Measurements from ENCODE around the gene FOSB. TPM values are rescaled to one million over a fixed set of nuclear protein-coding genes. Genes with fewer than 3 reads are reported as not detected.
A peak's percentile ranks its signal among the peaks of the same experiment; 100 is the strongest.

FOSB gene
- total RNA-seq, 2 donors from 2014 or later = 967 to 2,209 TPM

DNA sequence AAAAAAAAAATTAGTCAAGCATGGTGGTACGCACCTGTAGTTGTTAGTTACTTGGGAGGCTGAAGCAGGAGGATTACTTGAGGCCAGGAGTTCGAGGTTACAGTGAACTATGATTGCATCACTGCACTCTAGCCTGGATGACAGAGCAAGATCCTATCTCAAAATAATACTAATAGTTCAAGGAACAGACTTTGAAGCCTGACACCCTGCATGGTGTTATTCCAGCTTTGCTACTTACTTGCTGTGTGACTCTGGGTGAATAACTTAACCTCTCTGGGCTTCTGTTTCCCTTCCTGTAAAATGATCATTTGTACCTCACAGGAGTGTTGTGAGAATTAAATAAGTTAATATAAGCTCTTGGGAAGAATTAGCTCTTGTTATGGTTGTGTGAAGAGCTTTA lies 3.5 kb upstream of the FOSB start:
- Mint-ChIP-seq H3K36me3 (ENCODE audit: low read depth) (no peaks in the 10 kb centered on the region), H3K4me3 (no peak overlapping the region), H3K27me3 (peaks cover 6% of the 10 kb centered on the region), H3K4me1 (peaks cover 17% of the 10 kb centered on the region), H3K27ac (no peak overlapping the region)
- H3K9me3 ChIP-seq (ENCODE audit: control insufficient read depth, low read length, poor library complexity, severe bottlenecking) = no peaks in the 10 kb centered on the region
- ATAC-seq = no peak
- no peak for DNase-seq

- DNase-seq (no peak), ATAC-seq (no peak)
- no peaks in the 10 kb centered on the region for H3K9me3 ChIP-seq (ENCODE audit: control insufficient read depth, low read length, poor library complexity, severe bottlenecking)
- Mint-ChIP-seq H3K4me3 (no peak overlapping the region), H3K27me3 (peaks cover 6% of the 10 kb centered on the region), H3K27ac (peak overlapping the region; percentile 97), H3K4me1 (peaks cover 17% of the 10 kb centered on the region), H3K36me3 (ENCODE audit: low read depth) (no peaks in the 10 kb centered on the region)
Measured at GRCh38 chr19:45464852-45465441, 2.8 kb upstream of the FOSB start.

DNA sequence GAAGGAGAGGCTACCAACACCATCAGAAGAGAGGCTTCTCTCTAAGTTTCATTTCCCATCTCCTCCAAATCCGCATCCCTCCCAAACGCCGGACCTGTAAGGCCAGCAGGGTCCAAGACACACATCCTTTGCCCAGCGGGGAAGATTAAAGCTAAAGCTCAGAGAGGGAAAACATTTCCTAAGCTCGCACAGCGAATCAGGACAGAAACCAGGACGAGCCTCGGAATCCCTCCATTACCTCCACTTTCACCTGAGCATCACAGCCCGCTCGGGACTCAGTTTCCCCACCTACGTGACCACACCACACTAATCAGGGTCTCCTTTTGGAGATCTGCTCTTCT lies 711 bp upstream of the FOSB start:
- Mint-ChIP-seq H3K4me3 (peak overlapping the region; percentile 95), H3K27me3 (peaks cover 11% of the 10 kb centered on the region), H3K36me3 (ENCODE audit: low read depth) (peaks cover 7% of the 10 kb centered on the region), H3K4me1 (peaks cover 28% of the 10 kb centered on the region), H3K27ac (peak overlapping the region; percentile 97)
- no peaks in the 10 kb centered on the region for H3K9me3 ChIP-seq (ENCODE audit: control insufficient read depth, low read length, poor library complexity, severe bottlenecking)
- DNase-seq (no peak), ATAC-seq (no peak)

DNA sequence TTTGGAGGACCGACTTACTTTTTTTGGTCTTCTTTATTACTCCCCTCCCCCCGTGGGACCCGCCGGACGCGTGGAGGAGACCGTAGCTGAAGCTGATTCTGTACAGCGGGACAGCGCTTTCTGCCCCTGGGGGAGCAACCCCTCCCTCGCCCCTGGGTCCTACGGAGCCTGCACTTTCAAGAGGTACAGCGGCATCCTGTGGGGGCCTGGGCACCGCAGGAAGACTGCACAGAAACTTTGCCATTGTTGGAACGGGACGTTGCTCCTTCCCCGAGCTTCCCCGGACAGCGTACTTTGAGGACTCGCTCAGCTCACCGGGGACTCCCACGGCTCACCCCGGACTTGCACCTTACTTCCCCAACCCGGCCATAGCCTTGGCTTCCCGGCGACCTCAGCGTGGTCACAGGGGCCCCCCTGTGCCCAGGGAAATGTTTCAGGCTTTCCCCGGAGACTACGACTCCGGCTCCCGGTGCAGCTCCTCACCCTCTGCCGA lies 409 bp downstream of the FOSB start:
- H3K27me3 Mint-ChIP-seq = peaks cover 17% of the 10 kb centered on the region
- H3K27ac Mint-ChIP-seq = peak overlapping the region; percentile 97
- H3K4me3 Mint-ChIP-seq = peak overlapping the region; percentile 95
- ATAC-seq (peak; percentile 1), DNase-seq (peak in 2 of 3 donors; percentile 38 to 53)
- H3K9me3 ChIP-seq (ENCODE audit: control insufficient read depth, low read length, poor library complexity, severe bottlenecking) = no peaks in the 10 kb centered on the region
- H3K4me1 Mint-ChIP-seq = peaks cover 36% of the 10 kb centered on the region
- peaks cover 12% of the 10 kb centered on the region for H3K36me3 Mint-ChIP-seq (ENCODE audit: low read depth)

- peak; percentile 64 for ATAC-seq
- Mint-ChIP-seq H3K27me3 (peaks cover 21% of the 10 kb centered on the region), H3K4me3 (peak overlapping the region; percentile 95), H3K4me1 (peaks cover 39% of the 10 kb centered on the region), H3K27ac (peak overlapping the region; percentile 97), H3K36me3 (ENCODE audit: low read depth) (peaks cover 12% of the 10 kb centered on the region)
- no peaks in the 10 kb centered on the region for H3K9me3 ChIP-seq (ENCODE audit: control insufficient read depth, low read length, poor library complexity, severe bottlenecking)
- DNase-seq = peak in 1 of 3 donors; percentile 63
Measured at GRCh38 chr19:45468803-45469131, 971 bp downstream of the FOSB start.

DNA sequence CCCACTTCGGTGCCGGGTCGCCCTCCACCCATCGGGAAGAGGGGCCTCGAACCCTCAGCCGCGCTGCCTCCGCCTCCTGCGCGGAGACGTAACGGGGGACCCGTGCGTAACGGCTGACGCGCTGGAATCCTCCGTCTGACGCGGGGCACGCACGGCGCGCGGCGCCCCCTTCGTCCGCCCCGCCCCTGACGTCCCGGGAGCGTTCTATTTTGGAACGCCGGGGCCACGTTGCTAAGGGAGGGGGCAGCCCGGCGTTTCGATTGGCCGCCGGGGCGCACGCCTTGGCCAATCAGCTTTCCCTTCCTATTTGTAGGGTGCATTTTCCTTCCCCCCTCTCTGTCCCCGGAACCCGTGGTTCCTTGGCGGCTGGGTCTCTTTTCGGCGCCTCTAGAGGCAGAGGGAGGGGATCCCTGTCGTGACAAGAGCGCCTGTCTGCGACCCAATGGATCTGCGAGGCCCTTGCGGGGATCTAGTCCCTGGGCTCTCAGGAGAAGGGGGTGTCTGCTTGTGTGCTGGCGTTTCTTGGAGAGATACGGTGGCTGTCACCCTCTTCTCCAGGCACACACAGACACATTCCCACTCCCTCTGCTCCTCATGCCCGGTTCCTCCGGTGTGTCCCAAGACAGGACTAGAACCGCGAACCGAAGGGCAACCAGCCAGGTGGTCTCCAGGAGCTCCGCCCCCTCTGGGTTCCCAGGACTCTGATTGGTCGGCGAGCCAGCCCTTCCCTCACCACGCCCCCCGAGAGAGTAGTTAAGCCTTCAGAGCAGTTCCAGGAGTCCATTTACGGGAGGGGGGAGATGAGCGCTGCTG lies 1.5 kb downstream of the FOSB start:
- H3K4me3 Mint-ChIP-seq = peak overlapping the region; percentile 95
- DNase-seq = peak; percentile 56 to 85 (median 79)
- peaks cover 40% of the 10 kb centered on the region for H3K4me1 Mint-ChIP-seq
- ATAC-seq = peak; percentile 69
- H3K9me3 ChIP-seq (ENCODE audit: control insufficient read depth, low read length, poor library complexity, severe bottlenecking) = no peaks in the 10 kb centered on the region
- H3K36me3 Mint-ChIP-seq (ENCODE audit: low read depth) = peaks cover 12% of the 10 kb centered on the region
- H3K27me3 Mint-ChIP-seq = peaks cover 24% of the 10 kb centered on the region
- peak overlapping the region; percentile 97 for H3K27ac Mint-ChIP-seq

DNA sequence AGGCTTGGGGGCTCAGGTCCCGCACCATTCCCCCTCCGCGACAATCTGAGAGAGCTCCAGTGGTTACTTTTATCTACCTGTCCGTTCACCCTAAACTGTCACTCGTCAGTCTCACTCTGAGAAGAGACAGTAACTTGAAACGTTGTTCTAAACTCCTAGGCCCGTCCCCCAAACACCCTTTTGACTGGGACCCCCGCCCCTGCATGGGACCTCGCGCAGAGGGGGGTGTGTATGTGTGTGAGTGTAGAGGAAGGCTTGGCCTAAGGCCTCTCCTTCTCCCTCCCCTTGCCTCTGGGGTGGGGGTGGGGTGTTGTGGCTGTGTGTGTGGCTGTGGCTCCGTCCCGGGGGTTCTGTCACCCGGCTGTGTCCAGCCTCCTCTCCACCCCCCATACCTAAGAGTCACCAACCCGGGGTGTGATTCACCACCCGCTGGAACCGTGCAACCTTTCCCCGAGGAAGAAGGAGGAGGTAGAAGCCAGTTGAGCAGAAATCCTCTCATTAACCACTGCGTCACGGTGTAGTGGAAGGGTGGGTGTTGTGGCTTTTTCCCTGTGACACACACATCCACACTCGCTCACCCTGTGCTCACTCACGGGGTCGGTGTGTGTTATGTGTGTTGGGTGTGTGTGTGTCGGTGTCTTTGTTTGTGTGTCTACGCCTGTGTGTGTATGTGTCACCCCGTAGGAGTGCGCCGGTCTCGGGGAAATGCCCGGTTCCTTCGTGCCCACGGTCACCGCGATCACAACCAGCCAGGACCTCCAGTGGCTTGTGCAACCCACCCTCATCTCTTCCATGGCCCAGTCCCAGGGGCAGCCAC lies 2.4 kb downstream of the FOSB start:
- H3K27ac Mint-ChIP-seq = peak overlapping the region; percentile 97
- peaks cover 18% of the 10 kb centered on the region for H3K27me3 Mint-ChIP-seq
- H3K4me1 Mint-ChIP-seq = peaks cover 40% of the 10 kb centered on the region
- peak in 1 of 3 donors; percentile 32 for DNase-seq
- peaks cover 12% of the 10 kb centered on the region for H3K36me3 Mint-ChIP-seq (ENCODE audit: low read depth)
- no peaks in the 10 kb centered on the region for H3K9me3 ChIP-seq (ENCODE audit: control insufficient read depth, low read length, poor library complexity, severe bottlenecking)
- ATAC-seq = no peak
- H3K4me3 Mint-ChIP-seq = peak overlapping the region; percentile 95

DNA sequence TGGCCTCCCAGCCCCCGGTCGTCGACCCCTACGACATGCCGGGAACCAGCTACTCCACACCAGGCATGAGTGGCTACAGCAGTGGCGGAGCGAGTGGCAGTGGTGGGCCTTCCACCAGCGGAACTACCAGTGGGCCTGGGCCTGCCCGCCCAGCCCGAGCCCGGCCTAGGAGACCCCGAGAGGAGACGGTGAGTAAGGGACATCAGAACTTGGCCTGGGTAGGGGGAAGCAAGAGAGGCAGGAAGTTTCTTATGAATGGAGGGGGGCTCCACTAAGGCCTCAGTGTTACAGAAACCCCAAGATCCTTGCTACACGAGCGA lies 2.9 kb downstream of the FOSB start:
- H3K9me3 ChIP-seq (ENCODE audit: control insufficient read depth, low read length, poor library complexity, severe bottlenecking) = no peaks in the 10 kb centered on the region
- peak overlapping the region; percentile 97 for H3K27ac Mint-ChIP-seq
- H3K4me1 Mint-ChIP-seq = peaks cover 45% of the 10 kb centered on the region
- H3K4me3 Mint-ChIP-seq = peak overlapping the region; percentile 95
- DNase-seq (no peak), ATAC-seq (no peak)
- H3K27me3 Mint-ChIP-seq = peaks cover 18% of the 10 kb centered on the region
- H3K36me3 Mint-ChIP-seq (ENCODE audit: low read depth) = peaks cover 12% of the 10 kb centered on the region

DNA sequence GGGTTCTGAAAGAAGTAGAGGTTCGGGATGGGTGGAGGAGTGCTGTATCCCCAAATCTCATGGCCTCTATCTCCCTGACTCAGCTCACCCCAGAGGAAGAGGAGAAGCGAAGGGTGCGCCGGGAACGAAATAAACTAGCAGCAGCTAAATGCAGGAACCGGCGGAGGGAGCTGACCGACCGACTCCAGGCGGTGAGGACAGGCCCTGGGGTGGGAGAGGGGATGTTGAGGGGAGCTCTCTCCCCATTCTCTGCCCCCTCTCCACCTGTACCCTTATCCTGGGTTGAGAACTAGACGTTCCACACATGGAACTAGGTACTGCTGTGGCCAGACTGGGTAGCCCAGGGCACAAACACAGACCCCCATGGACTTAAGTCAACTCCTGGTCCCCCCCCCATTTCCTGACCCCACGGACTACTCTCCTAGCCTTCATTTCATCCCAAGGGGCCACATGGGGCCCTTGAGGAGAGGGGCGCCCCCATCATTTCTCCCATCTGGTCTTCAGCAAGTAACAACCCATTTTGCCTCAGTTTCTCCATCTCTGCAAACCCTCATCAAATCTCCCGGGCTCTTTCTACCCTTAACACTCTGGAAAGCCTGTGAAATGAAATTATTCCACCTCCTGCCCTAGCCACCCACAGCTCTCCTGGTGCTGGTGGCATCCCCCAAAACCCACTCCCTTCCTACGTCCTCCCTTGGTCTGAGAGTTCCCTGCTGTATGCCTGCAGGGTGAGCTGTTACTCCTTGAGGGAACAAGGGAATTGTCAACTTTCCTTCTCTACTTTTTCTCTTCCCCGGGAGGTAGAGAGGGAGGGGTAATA lies 3.5 kb downstream of the FOSB start:
- peak overlapping the region; percentile 97 for H3K27ac Mint-ChIP-seq
- peak overlapping the region; percentile 95 for H3K4me3 Mint-ChIP-seq
- ATAC-seq (no peak), DNase-seq (no peak)
- H3K36me3 Mint-ChIP-seq (ENCODE audit: low read depth) = peaks cover 12% of the 10 kb centered on the region
- peaks cover 47% of the 10 kb centered on the region for H3K4me1 Mint-ChIP-seq
- peaks cover 18% of the 10 kb centered on the region for H3K27me3 Mint-ChIP-seq
- no peaks in the 10 kb centered on the region for H3K9me3 ChIP-seq (ENCODE audit: control insufficient read depth, low read length, poor library complexity, severe bottlenecking)

DNA sequence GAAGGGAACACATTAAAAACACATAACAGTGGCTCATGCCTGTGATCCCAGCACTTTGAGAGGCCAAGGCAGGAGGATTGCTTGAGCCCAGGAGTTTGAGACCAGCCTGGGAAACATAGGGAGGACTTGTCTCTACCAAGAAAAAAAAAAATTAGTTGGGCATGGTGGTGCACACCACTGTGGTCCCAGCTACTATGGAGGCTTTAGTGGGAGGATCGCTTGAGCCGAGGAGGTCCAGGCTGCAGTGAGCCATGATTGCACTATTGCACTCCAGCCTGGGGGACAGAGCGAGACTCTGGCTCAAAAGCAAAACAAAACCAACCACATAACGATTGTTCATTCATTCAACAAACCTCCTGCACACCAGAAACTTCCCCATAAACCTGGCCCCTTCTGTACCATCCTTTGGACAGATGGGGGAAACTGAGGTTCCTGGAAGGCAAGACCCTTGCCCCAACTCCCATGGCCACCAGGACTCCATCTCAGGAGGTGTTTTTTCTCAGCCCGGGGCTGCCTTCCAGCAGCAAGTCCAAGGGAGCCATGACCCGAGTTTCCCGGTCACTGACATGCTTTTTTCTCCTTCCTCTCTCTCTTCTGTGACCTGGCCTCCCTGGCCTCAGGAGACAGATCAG lies 4.3 kb downstream of the FOSB start:
- peak overlapping the region; percentile 95 for H3K4me3 Mint-ChIP-seq
- H3K27ac Mint-ChIP-seq = peak overlapping the region; percentile 97
- peaks cover 50% of the 10 kb centered on the region for H3K4me1 Mint-ChIP-seq
- ATAC-seq (no peak), DNase-seq (no peak)
- H3K9me3 ChIP-seq (ENCODE audit: control insufficient read depth, low read length, poor library complexity, severe bottlenecking) = no peaks in the 10 kb centered on the region
- peaks cover 18% of the 10 kb centered on the region for H3K27me3 Mint-ChIP-seq
- H3K36me3 Mint-ChIP-seq (ENCODE audit: low read depth) = peaks cover 12% of the 10 kb centered on the region

GRCh38 chr19:45472563-45473366 lies 5.0 kb downstream of the FOSB start:
- peak overlapping the region; percentile 95 for H3K4me3 Mint-ChIP-seq
- ATAC-seq (no peak), DNase-seq (peak in 2 of 3 donors; percentile 43 to 65)
- peaks cover 12% of the 10 kb centered on the region for H3K36me3 Mint-ChIP-seq (ENCODE audit: low read depth)
- H3K27ac Mint-ChIP-seq = peak overlapping the region; percentile 97
- H3K4me1 Mint-ChIP-seq = peaks cover 48% of the 10 kb centered on the region
- peaks cover 18% of the 10 kb centered on the region for H3K27me3 Mint-ChIP-seq
- no peaks in the 10 kb centered on the region for H3K9me3 ChIP-seq (ENCODE audit: control insufficient read depth, low read length, poor library complexity, severe bottlenecking)

DNA sequence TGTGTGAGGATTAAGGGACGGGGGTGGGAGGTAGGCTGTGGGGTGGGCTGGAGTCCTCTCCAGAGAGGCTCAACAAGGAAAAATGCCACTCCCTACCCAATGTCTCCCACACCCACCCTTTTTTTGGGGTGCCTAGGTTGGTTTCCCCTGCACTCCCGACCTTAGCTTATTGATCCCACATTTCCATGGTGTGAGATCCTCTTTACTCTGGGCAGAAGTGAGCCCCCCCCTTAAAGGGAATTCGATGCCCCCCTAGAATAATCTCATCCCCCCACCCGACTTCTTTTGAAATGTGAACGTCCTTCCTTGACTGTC lies 5.5 kb downstream of the FOSB start:
- Mint-ChIP-seq H3K27ac (peak overlapping the region; percentile 97), H3K36me3 (ENCODE audit: low read depth) (peaks cover 12% of the 10 kb centered on the region), H3K4me3 (peak overlapping the region; percentile 95), H3K27me3 (peaks cover 18% of the 10 kb centered on the region), H3K4me1 (peaks cover 50% of the 10 kb centered on the region)
- H3K9me3 ChIP-seq (ENCODE audit: control insufficient read depth, low read length, poor library complexity, severe bottlenecking) = no peaks in the 10 kb centered on the region
- no peak for DNase-seq
- no peak for ATAC-seq
